ENCODE data around the gene SIGLEC11. TPM values are rescaled to one million over a fixed set of nuclear protein-coding genes. Genes with fewer than 3 reads are reported as not detected.

Gene SIGLEC11
- total and polyA plus RNA-seq, 9 donors, result 0.57 to 1.4 (median 0.90) TPM

DNA sequence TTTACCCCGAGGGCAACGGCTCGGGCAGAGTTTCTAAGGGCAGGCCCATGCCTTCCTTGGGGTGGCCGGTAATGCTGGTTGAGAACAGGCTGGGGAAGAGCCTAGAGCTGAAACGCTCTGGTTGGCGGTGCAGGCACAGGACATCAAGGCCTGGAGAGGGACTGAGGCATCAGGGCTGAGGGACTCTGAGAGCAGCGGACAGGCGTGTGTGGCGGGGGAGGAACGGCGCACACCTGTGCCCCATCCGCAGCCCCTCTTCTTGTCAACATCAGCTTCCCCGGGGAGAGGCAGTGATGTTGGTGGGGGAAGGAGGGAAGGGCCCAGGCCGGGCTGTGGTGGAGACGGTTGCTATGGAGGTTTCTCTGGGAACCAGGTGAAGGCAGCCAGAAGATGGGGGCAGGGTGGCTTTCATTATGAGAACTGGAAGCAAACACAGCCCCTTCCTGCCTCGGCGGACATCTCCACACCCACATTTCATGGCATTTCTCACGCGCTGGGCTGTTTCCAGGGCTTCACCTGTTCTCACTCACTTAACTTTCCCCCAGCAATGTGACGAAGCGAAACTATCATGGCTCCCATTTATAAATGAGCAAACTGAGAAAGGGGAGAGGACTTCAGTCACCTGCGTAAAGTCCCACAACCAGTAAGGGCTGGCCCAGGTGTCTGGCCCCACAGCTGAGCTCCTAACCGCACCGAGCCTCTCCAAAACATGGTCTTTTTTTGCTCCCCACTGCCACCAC, 40.2 kb downstream of the SIGLEC11 start:
- no peak overlapping the region for H3K27ac ChIP-seq (ENCODE audit: low read length)
- peaks cover 34% of the 10 kb centered on the region for H3K4me1 ChIP-seq (ENCODE audit: control insufficient read depth, insufficient read depth, low read length)
- DNase-seq, result no peak
- WGBS (ENCODE audit: insufficient coverage), result 93% methylated on average over 17 of the region's 24 CpGs
- peaks cover 69% of the 10 kb centered on the region for H3K36me3 ChIP-seq (ENCODE audit: control insufficient read depth, insufficient read depth, low read length)
- H3K4me3 ChIP-seq (ENCODE audit: low read length), result no peak overlapping the region
- no peaks in the 10 kb centered on the region for H3K9me3 ChIP-seq (replicated peaks; ENCODE audit: control insufficient read depth, low read depth, low read length)
- H3K27me3 ChIP-seq (ENCODE audit: control insufficient read depth, insufficient read depth, low read length), result no peaks in the 10 kb centered on the region

DNA sequence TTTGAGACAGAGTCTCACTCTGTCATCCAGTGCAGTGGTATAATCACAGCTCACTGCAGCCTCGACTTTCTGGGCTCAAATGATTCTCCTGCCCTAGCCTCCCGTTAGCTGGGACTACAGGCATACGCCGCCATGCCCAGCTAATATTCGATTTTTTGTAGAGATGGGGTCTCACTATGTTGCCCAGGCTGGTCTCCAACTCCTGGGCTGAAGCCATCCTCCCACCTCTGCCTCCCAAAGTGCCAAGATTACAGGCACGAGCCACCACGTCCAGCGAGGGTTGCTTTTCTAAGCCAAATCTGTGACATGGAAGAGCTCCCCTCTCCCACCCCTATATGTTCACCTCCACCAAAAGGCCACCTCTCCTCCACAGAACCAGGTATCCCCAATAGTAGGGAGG, 42.9 kb downstream of the SIGLEC11 start:
- Histone ChIP-seq H3K27ac (ENCODE audit: low read length) (no peak overlapping the region), H3K4me3 (ENCODE audit: low read length) (no peak overlapping the region), H3K4me1 (ENCODE audit: control insufficient read depth, insufficient read depth, low read length) (peaks cover 15% of the 10 kb centered on the region), H3K27me3 (ENCODE audit: control insufficient read depth, insufficient read depth, low read length) (no peaks in the 10 kb centered on the region), H3K36me3 (ENCODE audit: control insufficient read depth, insufficient read depth, low read length) (peaks cover 69% of the 10 kb centered on the region), H3K9me3 (replicated peaks; ENCODE audit: control insufficient read depth, low read depth, low read length) (peaks cover 5% of the 10 kb centered on the region)
- 100% methylated on average over 3 of the region's 8 CpGs for WGBS (ENCODE audit: insufficient coverage)
- DNase-seq, result no peak

DNA sequence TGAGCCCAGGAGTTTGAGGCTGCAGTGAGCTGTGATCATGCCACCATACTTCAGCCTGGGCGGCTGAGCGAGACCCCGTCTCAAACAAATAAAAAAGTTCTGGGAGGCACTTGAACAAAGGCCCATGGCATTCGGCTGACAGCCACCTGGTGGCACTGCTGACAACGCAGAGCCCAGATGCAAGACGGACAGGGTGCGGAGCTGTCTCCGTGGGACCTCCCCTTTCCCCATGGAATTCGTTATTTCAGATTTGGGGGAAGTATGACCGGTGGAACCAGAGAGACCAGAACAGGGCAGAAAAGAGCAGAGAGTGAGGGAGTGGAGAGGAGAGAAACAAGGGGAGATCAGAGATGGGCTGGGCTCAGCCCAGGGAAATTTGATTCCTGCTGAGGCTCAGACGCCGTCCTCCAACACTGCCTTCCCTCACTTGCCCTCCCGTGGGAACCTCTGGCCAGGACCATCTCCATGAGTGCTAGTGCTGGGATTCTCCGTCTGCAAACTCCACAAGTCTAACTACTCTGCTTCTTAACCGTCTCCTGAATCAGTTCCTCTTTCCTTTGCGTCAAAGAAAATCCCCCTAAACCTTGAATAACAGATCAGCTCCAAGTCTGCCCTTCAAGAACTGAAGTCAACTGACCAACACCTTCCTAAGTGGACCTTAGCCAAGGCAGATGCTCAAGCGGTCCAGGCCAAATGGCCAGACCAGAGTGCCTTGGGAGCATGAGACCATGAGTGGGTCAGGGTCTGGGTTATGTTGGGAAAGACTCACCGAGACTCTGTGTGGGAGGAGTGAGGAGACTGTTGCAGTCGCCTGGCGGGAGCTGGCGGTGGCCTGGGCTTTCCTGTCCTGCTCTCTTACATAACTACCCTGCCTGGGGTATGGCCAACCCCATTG, 43.9 kb downstream of the SIGLEC11 start:
- peaks cover 5% of the 10 kb centered on the region for H3K4me1 ChIP-seq (ENCODE audit: control insufficient read depth, insufficient read depth, low read length)
- WGBS (ENCODE audit: insufficient coverage), result 69% methylated on average over 11 of the region's 21 CpGs
- no peak overlapping the region for H3K4me3 ChIP-seq (ENCODE audit: low read length)
- H3K27ac ChIP-seq (ENCODE audit: low read length), result no peak overlapping the region
- no peaks in the 10 kb centered on the region for H3K27me3 ChIP-seq (ENCODE audit: control insufficient read depth, insufficient read depth, low read length)
- H3K9me3 ChIP-seq (replicated peaks; ENCODE audit: control insufficient read depth, low read depth, low read length), result peaks cover 5% of the 10 kb centered on the region
- peaks cover 67% of the 10 kb centered on the region for H3K36me3 ChIP-seq (ENCODE audit: control insufficient read depth, insufficient read depth, low read length)
- DNase-seq, result peak; percentile 45

DNA sequence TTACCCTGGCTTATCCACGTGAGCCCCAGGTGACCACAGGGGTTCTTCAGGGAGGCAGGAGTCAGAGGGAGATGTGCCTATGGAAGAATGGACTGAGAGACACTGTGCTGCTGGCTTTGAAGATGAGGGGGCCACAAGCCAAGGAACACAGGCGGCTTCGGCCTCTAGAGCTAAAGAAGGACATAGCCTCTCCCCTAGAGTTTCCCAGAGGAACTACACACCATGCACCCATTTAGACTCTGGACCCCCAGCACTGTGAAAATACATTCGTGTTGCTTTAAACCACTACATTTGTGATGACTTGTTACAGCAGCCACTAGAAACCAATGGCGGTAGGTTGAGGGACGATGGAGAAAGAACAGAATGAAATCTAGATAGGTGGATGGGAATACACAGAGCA, 45.7 kb downstream of the SIGLEC11 start:
- 97% methylated on average over 3 of the region's 6 CpGs for WGBS (ENCODE audit: insufficient coverage)
- Histone ChIP-seq H3K36me3 (ENCODE audit: control insufficient read depth, insufficient read depth, low read length) (peaks cover 58% of the 10 kb centered on the region), H3K4me3 (ENCODE audit: low read length) (no peak overlapping the region), H3K9me3 (replicated peaks; ENCODE audit: control insufficient read depth, low read depth, low read length) (peaks cover 5% of the 10 kb centered on the region), H3K27me3 (ENCODE audit: control insufficient read depth, insufficient read depth, low read length) (no peaks in the 10 kb centered on the region), H3K4me1 (ENCODE audit: control insufficient read depth, insufficient read depth, low read length) (peaks cover 14% of the 10 kb centered on the region), H3K27ac (ENCODE audit: low read length) (no peak overlapping the region)
- DNase-seq, result no peak

DNA sequence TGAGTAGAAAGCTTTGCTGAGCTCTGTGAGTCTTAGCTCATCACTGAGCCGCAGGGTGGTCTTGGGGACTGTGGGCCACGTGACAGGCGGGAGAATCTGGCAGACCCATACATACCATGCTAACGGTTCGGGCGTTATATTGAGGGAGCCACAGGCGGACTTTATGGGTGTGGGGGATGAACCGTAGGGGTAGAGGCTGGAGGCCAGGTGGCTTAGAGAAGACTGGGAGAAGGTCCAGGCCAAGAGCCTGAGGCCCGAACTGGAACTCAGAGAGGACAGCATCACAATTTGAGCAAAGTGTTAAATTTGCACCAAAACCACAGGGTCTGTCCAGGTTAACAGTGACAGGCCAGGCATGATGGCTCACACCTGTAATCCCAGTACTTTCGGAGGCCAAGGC, 47.3 kb downstream of the SIGLEC11 start:
- peaks cover 73% of the 10 kb centered on the region for H3K36me3 ChIP-seq (ENCODE audit: control insufficient read depth, insufficient read depth, low read length)
- H3K27ac ChIP-seq (ENCODE audit: low read length), result no peak overlapping the region
- H3K4me1 ChIP-seq (ENCODE audit: control insufficient read depth, insufficient read depth, low read length), result peaks cover 19% of the 10 kb centered on the region
- H3K27me3 ChIP-seq (ENCODE audit: control insufficient read depth, insufficient read depth, low read length), result no peaks in the 10 kb centered on the region
- no peak overlapping the region for H3K4me3 ChIP-seq (ENCODE audit: low read length)
- no peak for DNase-seq
- H3K9me3 ChIP-seq (replicated peaks; ENCODE audit: control insufficient read depth, low read depth, low read length), result peaks cover 5% of the 10 kb centered on the region
- WGBS (ENCODE audit: insufficient coverage), result 95% methylated on average over 7 of the region's 10 CpGs

DNA sequence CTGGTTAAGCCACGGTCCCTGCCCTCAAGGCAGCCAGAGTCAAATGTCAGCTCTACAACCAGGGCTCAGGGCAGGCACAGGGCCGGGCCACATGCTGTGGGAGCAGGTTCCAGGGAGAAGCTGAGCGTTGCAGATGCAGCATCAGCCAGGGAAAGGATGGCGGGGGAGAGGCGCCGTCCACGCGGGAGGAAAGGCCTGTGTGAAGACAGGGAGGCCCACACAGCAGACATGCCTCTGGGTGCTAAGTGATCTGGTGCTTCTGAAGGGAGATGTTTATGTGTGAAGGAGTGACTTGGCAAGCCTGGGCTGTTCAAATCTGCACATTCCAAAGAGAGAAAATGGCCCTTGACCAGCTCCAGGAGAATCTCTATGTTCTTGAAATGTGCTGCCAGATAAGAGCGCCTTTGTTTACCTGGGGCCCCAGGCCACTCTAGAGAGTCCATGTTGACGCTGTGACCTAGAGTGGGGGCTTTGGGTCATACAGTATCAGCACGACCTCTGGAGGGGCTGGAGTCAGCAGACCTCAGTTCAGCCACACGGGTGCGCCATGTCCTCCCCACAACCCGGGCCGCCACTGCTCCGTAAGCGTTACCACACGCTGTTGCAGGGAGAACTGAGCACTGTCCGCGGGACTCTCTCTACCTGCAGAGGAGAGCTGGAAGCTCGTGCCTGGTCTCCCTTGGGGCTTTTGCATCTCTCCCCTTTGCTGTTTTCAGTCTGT, 47.8 kb downstream of the SIGLEC11 start:
- no peak overlapping the region for H3K27ac ChIP-seq (ENCODE audit: low read length)
- H3K36me3 ChIP-seq (ENCODE audit: control insufficient read depth, insufficient read depth, low read length), result peaks cover 74% of the 10 kb centered on the region
- 81% methylated on average over 19 of the region's 21 CpGs for WGBS (ENCODE audit: insufficient coverage)
- H3K27me3 ChIP-seq (ENCODE audit: control insufficient read depth, insufficient read depth, low read length), result no peaks in the 10 kb centered on the region
- H3K4me1 ChIP-seq (ENCODE audit: control insufficient read depth, insufficient read depth, low read length), result peaks cover 19% of the 10 kb centered on the region
- peaks cover 5% of the 10 kb centered on the region for H3K9me3 ChIP-seq (replicated peaks; ENCODE audit: control insufficient read depth, low read depth, low read length)
- DNase-seq, result no peak
- H3K4me3 ChIP-seq (ENCODE audit: low read length), result no peak overlapping the region

DNA sequence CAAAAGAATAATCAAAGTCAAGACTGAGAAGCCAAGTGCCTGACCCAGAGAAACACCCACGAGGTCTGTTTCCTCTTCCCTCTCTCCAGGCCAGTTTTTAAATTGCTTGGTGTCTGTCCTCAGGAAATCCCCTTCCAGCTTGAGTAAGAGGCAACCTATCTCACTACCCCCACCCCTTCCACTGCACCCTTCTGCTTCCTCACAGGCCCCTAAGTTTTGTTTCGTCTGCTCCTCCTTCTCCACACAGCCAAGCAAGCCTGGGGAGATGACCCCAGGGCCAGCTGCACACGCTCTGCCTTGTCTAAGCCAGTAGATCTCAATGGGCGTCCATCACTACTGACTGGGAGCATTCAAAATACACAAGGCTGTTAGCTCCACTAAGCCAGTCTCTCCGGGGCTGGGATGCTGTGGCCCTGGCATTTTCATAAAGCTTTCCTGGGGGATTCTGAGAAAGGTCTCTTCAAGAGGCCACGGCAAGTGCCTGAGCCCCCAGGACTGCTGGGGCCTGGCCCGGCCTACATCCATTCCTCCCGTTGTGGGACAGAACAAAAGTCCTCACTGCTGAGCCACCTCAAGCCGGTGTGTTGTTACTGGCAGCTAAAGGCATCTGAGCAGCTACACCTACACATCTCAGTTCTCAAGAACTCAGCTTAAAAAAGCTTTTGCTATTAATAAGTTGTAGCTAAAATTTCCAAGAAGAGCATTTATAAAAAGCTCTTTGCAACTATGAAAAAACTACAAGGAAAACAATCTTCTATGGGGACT, 49.4 kb downstream of the SIGLEC11 start:
- Histone ChIP-seq H3K9me3 (replicated peaks; ENCODE audit: control insufficient read depth, low read depth, low read length) (peaks cover 5% of the 10 kb centered on the region), H3K4me3 (ENCODE audit: low read length) (no peak overlapping the region), H3K27ac (ENCODE audit: low read length) (peak overlapping the region; percentile 31), H3K36me3 (ENCODE audit: control insufficient read depth, insufficient read depth, low read length) (peaks cover 76% of the 10 kb centered on the region), H3K4me1 (ENCODE audit: control insufficient read depth, insufficient read depth, low read length) (peaks cover 17% of the 10 kb centered on the region), H3K27me3 (ENCODE audit: control insufficient read depth, insufficient read depth, low read length) (no peaks in the 10 kb centered on the region)
- 51% methylated on average over 6 of the region's 9 CpGs for WGBS (ENCODE audit: insufficient coverage)
- DNase-seq, result peak; percentile 74

DNA sequence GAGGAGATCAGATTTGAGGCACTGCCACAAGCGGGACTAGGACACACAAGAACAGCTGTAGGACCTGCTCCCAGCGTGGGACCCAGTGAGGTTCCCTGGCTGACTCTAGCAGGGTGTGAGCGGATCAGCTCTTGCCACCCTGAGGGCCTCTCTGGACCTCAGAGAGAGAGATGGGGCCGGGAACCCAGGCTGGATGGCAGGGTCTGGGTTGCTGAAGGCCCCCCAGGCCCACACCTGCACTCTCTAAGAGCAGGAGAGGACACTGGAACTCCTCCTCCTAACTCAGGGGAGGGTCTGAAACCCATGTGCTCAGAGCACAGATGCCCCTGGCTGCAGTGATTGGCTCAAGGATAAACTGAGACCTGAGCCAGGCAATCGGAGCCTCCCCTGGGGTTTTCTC, 50.8 kb downstream of the SIGLEC11 start:
- H3K27me3 ChIP-seq (ENCODE audit: control insufficient read depth, insufficient read depth, low read length), result no peaks in the 10 kb centered on the region
- no peak overlapping the region for H3K27ac ChIP-seq (ENCODE audit: low read length)
- H3K4me1 ChIP-seq (ENCODE audit: control insufficient read depth, insufficient read depth, low read length), result peaks cover 17% of the 10 kb centered on the region
- peaks cover under 1% of the 10 kb centered on the region for H3K9me3 ChIP-seq (replicated peaks; ENCODE audit: control insufficient read depth, low read depth, low read length)
- DNase-seq, result no peak
- H3K36me3 ChIP-seq (ENCODE audit: control insufficient read depth, insufficient read depth, low read length), result peaks cover 70% of the 10 kb centered on the region
- WGBS (ENCODE audit: insufficient coverage), result 79% methylated on average over 3 of the region's 5 CpGs
- no peak overlapping the region for H3K4me3 ChIP-seq (ENCODE audit: low read length)

DNA sequence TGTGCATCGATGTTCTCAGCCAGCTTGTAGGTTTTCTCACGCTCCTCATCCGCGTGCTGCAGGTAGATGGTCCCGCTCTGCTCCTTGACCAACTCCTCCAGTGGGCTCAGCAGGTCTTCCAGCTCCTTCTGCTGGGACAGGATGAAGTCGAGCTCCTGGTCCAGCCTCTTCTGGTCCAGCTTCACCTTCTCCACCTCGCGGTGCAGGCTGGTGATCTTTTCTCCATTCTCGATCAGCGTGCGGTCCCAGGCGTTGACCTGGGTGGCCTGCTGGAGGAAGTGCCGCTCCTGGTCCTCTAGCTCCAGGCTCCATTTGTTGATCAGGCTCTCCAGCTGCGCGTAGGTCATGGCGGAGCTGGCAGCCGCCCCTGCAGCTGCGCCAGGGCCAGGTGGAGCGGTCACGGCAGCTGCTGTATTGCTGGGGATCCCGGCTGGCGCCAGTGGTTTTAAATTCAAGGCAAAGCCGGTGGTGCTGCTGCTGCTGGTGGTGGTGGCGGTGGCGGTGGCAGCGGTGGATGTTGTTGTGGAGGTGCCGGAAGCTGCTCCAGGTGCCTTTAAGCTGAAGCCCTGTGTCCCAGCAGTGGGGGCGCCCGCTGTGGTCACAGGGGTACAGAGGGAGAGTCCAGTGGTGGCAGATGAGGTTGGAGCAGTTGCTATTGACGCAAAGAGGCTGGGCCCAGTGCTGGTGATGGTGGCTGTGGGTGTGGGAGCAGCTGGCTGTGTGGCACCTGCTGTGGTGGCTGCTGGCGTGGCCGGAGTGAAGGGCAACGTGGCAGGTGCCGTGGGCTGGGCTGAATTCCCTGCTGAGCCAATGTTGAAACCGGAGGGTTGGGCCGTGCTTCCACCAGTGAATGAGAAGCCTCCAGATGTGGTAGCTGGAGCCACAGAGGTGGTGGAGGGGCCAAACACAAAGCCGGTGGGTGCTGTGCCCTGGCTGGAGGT, 52.2 kb downstream of the SIGLEC11 start:
- DNase-seq, result no peak
- Histone ChIP-seq H3K27me3 (ENCODE audit: control insufficient read depth, insufficient read depth, low read length) (no peaks in the 10 kb centered on the region), H3K27ac (ENCODE audit: low read length) (no peak overlapping the region), H3K4me1 (ENCODE audit: control insufficient read depth, insufficient read depth, low read length) (peaks cover 17% of the 10 kb centered on the region), H3K4me3 (ENCODE audit: low read length) (no peak overlapping the region), H3K9me3 (replicated peaks; ENCODE audit: control insufficient read depth, low read depth, low read length) (no peaks in the 10 kb centered on the region), H3K36me3 (ENCODE audit: control insufficient read depth, insufficient read depth, low read length) (peaks cover 58% of the 10 kb centered on the region)
- WGBS (ENCODE audit: insufficient coverage), result 95% methylated on average over 37 of the region's 37 CpGs

Data from muscle of leg (tissue), 11 donors.